ENCODE data around the gene CAMTA1.
"Not testable (repeated sequence)": the region's sequence is repeated elsewhere in the genome, so short reads cannot be mapped to it uniquely, and the experiment has no call there.

CAMTA1 gene

DNA sequence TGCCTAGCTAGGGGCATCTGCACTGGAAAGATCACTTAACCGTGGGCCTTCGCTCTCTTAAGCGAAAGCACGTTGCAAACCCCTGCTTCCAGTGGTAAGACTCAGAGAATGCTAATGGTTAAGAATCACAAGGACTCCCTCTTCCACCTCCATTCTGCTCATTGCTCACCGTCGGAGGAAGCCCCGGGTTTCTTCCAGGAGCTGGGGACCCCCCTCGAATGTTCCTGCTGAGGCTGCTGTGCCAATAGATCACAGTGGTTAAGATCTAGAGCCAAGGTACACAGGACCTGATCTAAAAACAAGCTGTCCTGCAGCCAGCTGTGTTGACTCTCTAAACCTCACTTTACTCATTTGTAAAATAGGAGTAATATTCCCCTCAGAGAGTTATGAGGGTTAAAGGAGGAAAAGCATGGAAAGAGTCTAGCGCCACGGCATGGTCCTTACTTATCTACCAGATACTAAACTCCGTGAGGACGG lies 986.6 kb downstream of the CAMTA1 start:
- DNase-seq = no peak

DNA sequence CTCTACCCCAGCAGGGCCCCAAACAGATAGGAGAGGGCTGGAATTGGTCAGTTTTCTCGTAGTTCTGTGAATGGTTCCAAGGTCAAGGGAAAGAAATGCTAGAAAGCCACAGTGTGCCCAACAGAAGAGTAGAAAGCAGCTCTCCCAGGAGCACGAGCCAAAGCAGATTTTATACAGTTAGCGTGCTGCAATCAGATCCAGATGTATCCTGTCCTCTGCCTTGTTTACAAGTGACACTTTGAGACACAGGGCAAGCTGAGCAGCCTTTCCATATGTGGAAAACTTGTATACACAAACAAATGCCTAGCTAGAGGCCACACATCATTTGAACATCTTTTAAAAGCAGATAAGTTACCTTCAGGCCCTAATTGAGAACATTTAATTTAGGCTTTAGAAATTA lies 992.3 kb downstream of the CAMTA1 start:
- no peak for DNase-seq

DNA sequence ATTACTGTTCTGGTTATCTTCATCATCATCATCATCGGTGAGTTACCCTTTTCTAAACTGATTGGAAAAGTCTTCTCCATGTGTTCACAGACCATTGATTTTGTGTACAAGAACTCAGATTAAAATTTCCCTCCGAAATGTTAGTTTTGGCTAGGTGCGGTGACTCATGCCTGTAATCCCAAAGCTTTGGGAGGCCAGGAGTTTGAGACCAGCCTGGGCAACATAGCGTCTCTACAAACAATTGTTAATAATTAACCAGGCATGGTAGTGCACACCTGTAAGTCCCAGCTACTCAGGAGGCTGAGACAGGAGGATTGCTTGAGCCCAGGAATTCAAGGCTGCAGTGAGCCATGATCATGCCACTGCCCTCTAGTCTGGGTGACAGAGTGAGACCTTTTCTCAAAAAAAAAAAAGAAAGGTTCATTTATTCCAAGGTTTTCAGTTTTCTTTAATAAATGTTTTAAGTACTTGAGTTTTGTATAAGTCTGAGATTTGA lies 992.9 kb downstream of the CAMTA1 start:
- DNase-seq = no peak

DNA sequence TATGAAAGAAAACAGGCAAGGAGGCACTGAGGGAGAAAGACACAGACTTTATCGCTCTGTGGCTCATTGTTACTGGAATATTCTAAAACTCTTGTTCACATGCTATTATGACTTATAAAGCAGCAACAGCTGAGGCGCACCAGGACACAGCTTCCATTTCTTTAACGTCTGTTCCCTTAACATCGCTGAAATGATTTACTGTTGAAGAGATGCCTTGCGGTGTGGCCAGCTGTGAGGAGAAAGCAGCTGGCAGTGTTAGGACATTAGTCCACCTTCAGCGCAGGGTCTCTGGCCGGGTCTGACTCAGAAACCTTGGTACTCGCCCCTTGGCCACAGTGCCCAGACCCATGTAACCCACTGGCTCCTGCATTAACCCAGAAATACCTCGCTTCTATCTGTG lies 995.7 kb downstream of the CAMTA1 start:
- no peak for DNase-seq

DNA sequence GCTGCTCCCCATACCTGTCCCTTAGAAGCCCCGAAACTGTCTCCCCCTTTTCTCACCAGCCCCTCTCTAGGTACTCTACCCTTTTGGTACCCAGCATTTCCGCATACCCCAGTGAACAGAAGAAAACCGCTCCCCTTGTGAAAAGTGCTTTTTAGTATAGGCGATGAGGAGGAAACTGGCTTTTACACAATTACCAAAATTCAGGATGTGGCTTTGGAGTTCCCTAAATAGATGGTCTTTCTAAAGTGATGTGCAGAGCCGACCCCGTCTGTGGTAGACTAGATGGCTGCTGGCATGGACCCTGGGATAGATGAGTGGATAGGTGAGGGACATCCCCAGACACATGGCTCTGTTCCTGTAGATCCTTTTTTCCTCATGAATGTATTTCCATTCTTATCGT lies 996.2 kb downstream of the CAMTA1 start:
- DNase-seq = no peak

DNA sequence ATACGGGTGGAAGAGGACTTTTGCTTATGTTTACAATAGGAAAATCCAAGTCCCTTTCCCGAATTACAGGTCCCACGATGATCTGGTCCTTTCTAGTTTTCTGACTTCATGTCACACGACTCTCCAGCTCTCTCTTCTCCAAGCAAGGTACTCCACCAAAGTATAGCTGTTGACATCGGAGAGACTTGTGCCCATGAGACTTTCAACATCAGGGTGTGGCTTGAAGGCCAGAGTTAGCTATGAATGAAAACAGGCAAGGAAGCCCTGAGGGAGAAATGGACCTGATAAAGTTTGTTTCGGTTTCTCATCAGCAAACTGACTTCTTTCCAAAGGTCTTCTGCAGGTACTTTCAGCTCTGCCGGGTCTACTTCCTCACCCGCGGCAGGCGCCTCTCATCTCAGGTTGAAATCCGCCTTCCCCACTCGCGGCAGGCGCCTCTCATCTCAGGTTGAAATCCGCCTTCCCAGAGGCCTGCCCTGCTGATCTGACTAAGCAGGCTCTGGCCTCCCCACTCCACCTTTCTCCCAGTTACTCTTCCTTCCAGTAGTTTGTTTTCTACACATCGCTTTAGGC lies 996.8 kb downstream of the CAMTA1 start:
- DNase-seq = no peak

DNA sequence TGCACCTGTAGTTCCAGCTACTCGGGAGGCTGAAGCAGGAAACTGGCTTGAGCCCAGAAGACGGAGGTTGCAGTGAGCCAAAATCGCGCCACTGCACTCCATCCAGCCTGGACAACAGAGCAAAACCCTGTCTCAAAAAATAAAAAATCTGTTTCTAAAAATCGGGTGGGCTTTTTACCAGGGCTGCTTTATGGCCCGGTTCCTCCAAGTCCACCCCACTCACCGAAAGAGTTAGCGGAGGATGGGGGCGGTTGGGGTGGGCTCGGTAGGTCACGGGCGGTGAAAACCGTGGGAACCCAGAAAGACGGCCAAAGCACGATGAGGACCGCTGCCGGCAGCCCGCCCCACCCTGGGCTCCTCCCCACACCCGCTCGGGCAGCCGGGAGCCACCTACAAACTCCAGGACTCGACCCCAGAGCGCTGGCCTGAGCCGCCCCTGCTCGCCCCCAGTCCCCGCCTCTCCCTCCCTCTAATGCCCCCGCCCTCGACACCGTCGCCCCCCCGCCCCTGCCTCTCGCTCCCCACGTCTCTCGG lies 998.0 kb downstream of the CAMTA1 start:
- DNase-seq = no peak

DNA sequence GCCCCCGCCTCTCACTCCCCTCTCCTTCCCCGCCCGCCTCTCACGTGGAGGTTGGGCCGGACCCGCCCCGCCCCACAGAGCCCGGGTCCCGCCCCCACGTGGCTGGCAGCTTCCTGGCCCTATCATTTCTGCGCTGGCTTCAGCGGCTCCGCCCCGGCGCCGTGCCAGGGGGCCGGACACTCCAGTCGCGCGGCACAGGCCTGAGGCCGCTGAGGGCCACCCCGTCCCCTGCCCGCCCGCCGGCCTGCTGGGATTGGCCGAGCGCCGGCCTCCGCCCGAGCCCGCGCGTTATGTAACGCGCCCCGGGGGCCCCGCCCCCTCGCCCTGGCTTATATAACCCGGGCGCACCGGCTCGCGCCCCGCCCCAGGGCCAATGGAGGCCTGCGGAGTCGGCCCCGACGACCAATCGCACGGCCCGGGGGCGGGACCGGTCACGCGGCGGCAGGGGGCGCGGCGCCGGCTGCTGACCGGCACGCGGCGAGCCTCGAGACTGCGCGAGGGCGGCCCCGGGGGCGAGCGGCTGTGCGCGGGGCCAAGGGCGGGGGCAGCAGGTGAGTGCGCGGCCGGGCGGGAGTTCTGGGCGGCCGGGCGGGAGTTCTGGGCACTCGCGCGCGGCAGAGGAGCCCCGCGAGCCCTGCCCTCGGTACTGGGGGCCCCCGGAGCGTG lies 998.7 kb downstream of the CAMTA1 start, which contains the start of gene PER3:
TSS of gene PER3 (plus strand) at position 466 of the 666 bp plus-strand sequence. CDS start 587 bp downstream, outside the sequence.
- peak; percentile 97 for DNase-seq

DNA sequence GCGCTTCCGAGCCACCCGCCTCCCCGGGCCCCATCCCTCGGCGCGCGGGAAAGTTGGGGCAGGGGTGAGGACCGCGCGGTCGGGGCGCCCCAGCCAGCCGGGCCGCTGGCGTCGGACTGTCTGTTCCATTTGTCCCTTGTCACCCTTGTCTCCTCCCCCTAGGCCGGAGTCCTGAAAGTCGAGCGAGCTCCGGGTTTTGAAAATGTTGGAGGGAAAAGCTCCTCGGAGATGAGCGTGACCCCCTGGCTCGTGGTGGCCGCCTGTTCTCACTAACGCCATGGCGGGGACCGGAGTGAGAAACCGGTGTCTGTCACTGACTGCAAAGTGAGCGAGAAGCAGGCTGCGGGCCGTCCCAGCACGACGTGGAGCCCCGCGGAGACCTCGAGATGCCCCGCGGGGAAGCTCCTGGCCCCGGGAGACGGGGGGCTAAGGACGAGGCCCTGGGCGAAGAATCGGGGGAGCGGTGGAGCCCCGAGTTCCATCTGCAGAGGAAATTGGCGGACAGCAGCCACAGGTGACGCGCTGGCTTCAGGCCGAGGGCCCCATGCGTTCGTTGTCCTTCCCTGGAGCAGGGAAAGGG lies 999.3 kb downstream of the CAMTA1 start:
- DNase-seq = peak; percentile 10

DNA sequence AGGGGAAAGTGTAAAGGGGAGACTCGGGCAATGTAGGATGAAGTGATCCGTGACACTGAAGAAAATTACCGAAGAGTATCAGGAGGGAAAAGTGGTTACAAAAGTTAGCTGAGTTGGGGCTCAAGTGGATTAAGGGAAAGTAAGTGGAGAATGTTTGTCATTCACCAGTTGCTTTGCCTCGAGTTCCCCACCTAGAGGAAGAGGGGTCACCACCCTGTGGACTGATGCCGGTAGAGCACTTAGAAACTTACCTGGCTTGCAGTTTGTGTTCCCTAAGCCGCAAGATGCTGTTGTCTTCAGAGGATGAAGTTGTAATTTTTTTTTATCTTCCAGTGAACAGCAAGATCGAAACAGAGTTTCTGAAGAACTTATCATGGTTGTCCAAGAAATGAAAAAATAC lies 999.9 kb downstream of the CAMTA1 start:
- DNase-seq = no peak

DNA sequence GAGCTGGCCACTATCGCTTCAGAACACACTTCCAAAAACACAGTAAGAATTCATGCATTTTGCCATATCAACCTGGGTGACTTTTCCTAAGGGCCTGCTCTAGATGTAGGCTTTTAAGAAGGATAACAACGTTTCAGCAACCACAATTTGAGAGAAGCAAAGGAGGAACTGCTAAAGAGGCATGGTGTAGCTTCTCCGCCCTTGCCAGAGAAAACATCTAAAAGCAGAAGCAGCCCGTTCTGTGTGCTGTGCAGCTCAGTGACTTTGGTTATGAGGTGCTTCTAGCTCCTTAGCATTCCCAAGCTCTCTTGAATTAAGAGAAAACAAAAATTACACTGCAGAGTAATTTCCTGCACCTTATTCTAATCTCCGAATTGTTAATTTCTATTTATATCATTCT lies 1001.5 kb downstream of the CAMTA1 start:
- no peak for DNase-seq

DNA sequence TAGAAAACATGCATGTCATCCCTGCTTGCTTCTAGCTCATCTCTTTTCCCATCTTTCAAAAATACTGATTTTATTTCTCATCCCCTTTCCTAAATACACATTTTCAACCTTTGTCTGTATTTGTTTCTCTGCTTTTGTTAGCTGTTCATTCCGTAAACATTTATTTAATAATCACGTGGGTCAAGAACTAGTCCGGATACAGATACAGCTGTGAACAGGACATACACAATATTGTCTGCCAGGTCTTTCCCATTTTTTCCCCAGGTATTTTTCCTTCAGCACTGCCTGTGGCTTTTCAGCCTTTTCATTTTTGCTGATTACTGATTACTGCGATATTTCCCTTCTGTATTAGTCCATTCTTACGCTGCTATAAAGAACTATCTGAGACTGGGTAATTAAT lies 1004.6 kb downstream of the CAMTA1 start:
- DNase-seq = no peak

DNA sequence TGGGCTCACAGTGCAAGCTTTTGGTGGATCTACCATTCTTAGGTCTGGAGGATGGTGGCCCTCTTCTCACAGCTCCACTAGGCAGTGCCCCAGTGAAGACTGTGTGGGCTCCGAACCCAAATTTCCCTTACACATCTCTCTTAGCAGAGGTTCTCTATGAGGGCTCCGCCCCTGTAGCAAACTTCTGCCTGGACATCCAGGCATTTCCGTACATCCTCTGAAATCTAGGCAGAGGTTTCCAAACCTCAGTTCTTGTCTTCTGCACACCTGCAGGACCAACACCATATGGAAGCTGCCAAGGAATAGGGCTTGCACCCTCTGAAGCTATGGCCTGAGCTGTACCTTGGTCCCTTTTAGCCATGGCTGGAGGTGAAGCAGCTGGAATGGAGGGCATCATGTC lies 1005.8 kb downstream of the CAMTA1 start:
- not testable (repeated sequence) for DNase-seq

DNA sequence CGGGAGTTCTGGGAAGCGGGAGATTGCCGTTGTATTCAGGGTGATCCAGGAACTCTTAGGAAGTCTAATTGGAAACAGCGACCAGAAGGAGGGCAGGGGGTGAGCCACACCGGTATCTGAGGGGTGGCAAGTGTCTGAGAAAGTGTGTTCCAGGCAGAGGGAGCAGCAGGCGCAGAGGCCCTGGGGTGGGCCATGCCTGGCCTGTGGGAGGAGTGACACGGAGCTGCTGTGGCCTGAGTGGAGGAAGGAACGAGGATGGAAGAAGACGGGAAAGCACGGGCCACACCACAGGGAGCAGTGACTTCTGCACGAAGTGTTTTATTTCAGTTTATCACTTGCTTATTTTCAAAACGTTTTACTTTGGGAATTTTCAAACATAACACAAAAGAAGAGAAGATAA lies 1010.2 kb downstream of the CAMTA1 start:
- no peak for DNase-seq

DNA sequence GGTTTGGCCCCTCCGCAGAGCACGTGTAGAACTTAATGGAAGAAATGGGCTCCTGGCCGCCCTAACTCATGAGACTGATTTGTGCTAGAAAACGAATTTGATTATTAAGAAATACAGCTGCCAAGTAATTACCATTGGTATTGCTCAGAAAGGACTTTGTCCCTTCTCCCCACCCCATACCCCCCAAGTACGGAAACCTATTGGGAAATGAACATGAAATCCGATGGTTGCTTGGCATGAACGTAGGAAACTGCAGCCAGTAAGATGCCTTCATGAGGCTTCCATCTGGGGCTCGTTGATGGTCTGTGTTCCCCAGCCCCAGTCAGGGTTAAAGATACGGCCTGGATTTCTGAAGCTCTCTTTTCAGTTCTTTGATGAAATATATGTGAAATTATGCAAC lies 1020.2 kb downstream of the CAMTA1 start:
- DNase-seq = no peak

DNA sequence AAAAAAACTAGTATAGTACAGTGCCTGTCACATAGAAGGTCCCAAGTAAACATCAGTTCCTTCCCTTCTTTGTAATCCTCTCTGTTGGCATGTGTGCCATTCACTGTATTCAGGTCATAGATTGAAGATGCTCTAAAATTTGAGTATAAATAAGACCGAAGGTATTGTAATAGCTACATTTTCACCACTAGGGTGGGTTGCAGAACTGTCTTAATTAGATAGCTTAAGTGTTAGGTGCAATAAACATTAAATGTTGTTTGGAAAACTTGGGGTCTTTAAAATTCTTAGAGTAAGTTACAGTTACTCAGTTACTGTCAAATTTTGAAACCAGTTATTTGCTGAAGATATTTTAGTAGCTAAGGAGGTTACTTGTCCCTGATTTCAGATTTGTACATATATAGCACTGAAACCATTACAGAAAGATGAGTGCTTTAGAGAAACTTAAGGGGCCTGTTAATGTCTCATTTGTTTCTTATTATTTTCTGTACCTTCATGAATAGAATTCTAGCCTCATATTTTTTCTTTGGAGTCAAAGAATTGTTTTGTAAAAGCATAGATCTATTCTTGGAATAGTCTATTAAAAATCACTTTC lies 1023.1 kb downstream of the CAMTA1 start:
- peak; percentile 14 for DNase-seq

DNA sequence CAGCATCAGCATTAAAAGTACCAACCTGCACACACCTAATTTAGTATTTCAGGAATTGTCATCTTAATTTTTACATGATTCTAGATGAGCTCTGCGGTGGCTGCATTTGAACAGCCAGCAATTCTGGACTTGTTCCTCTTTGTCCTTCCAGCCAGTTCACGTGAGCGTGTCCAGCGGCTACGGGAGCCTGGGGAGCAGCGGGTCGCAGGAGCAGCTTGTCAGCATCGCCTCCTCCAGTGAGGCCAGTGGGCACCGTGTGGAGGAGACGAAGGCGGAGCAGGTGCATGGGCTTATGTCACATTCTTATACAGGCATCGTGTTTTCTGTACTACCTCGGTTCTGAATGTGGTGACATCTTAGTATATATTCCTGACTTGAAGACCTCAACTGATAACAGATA lies 1024.5 kb downstream of the CAMTA1 start:
- no peak for DNase-seq

DNA sequence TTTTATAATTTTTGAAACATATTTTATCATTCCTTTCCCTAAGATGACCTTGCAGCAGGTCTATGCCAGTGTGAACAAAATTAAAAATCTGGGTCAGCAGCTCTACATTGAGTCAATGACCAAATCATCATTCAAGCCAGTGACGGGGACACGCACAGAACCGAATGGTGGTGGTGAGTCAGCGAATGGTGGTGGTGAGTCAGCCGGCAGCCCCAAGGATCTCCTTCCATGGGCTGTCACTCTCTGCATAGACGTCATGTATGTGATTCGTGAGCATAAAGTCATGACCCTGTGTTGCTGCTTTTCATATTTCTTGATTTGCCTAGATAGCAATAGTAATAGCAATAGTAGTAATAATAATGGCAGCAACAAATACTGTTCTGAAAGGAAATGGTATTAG lies 1025.1 kb downstream of the CAMTA1 start:
- peak; percentile 85 for DNase-seq

DNA sequence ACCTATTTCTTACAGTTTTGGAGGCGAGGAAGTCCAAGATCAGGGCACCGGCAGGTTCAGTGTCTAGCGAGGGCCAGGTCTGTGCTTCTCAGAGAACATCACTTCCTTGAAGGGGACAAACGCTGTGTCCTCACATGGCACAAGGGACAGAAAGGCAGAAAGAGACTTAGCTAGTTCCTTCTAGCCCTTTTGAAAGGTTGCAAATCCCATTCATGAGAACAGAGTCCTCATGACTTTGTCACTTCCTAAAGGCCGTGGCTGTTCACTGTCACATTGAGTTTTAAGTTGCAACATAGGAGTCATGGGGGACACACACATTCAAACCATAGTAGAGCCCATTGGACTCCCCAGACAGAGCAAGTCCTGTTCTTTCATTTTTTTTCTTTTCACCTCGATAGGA lies 1026.2 kb downstream of the CAMTA1 start:
- no peak for DNase-seq

DNA sequence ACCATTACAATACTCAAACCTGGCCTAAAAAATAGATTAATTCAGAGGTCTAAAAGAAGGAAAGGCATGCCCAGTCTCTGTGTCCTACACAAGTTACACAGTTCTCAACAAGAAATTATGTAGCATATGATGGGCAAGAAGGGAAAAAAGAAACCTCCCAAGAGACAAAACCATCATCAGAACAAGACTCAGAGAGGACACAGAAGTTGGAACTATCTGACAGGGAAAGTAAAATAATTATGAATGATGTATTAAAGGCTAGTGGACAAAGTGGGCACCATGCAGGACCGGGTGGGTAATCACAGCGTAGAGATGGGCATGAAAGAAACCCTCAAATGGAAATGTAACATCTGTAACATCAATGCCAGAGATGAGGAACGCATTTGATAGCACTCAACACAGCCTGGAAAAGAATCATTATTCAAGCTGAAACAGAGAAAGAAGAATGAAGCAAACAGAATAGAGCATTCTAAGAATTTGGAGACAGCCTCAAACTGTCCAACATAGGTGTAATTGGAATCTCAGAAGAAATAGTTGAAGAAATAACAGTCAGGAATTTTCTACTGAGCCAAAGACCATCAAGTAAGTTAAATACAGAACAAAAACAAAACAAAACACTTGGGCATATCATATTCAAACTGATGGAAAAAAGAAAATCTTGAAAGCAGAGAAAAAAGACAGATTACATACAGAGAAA lies 1028.6 kb downstream of the CAMTA1 start:
- DNase-seq = no peak
